ENCODE measurements around the gene HSFX4. TPM values are rescaled to one million over a fixed set of nuclear protein-coding genes. Genes with fewer than 3 reads are reported as not detected.
A peak's percentile ranks its signal among the peaks of the same experiment; 100 is the strongest.

The HSFX4 gene
- total and polyA plus RNA-seq, 2 donors (not counting 1 experiment from before 2014, with no cell fraction given) = not detected

DNA sequence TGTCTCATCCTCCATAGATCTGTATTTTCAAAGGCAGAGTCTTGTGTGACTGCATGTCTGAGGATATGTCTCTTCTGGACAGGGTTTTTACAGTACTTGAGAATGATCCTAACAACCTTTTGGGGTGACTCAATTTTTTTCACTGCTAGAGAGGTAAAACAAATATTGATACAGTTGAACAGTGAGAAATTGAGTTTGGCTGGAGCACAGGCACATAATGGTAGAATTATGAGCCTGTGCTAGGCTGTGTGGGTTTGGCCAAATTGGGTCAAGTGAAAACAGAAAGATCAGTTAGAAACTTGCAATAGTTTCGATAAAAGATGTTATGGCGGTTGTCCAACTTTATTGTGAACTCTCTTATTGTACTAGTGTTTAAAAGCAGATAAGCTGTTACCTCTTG lies 32.2 kb downstream of the HSFX4 start:
- no peak overlapping the region for H2AFZ ChIP-seq (ENCODE audit: low read length)
- H3K4me3 ChIP-seq (replicated peaks in 1 of 4; ENCODE audit: control extremely low read depth in 1 of 4, insufficient read depth in 1 of 4, low read depth in 3 of 4, low read length in 4 of 4) = no peak overlapping the region
- H3K9ac ChIP-seq (ENCODE audit: insufficient read depth, low read length) = no peak overlapping the region

GRCh38 chrX:149962010-149962409 lies 32.6 kb downstream of the HSFX4 start:
- no peak for TF ChIP-seq EZH2 (IDR thresholded peaks at IDR 0.05; ENCODE audit: low read length, missing control alignments)
- TF ChIP-seq CTCF (conservative IDR thresholded peaks at IDR 0.05 in 1 of 2, IDR thresholded peaks at IDR 0.05 in 1 of 2; ENCODE audit: low read depth in 1 of 2, low read length in 2 of 2) = no peak
- Histone ChIP-seq H3K27ac (ENCODE audit: insufficient read depth, low read length) (no peak overlapping the region), H3K4me3 (replicated peaks in 1 of 4; ENCODE audit: control extremely low read depth in 1 of 4, insufficient read depth in 1 of 4, low read depth in 3 of 4, low read length in 4 of 4) (no peak overlapping the region), H3K4me2 (ENCODE audit: extremely low read depth, insufficient read depth, low read length) (no peak overlapping the region), H3K79me2 (ENCODE audit: control insufficient read depth, insufficient read depth, low read length) (no peaks in the 10 kb centered on the region), H2AFZ (ENCODE audit: low read length) (no peak overlapping the region), H4K20me1 (ENCODE audit: control insufficient read depth, extremely low read depth, insufficient read depth, low read length) (no peaks in the 10 kb centered on the region), H3K27me3 (ENCODE audit: control insufficient read depth, insufficient read depth, low read length) (no peaks in the 10 kb centered on the region), H3K9ac (ENCODE audit: insufficient read depth, low read length) (no peak overlapping the region), H3K36me3 (ENCODE audit: control insufficient read depth, insufficient read depth, low read length) (no peaks in the 10 kb centered on the region), H3K9me3 (ENCODE audit: control insufficient read depth, insufficient read depth, low read depth, low read length) (no peaks in the 10 kb centered on the region), H3K4me1 (ENCODE audit: control insufficient read depth, extremely low read depth, insufficient read depth, low read length) (no peaks in the 10 kb centered on the region)
- no peak for DNase-seq (ENCODE audit: low read depth in 2 of 2)

More for the DNA sequence above, 32.2 kb downstream of the HSFX4 start:
- Histone ChIP-seq H3K36me3 (ENCODE audit: control insufficient read depth, insufficient read depth, low read length) (no peaks in the 10 kb centered on the region), H4K20me1 (ENCODE audit: control insufficient read depth, extremely low read depth, insufficient read depth, low read length) (no peaks in the 10 kb centered on the region), H3K27me3 (ENCODE audit: control insufficient read depth, insufficient read depth, low read length) (no peaks in the 10 kb centered on the region), H3K4me2 (ENCODE audit: extremely low read depth, insufficient read depth, low read length) (no peak overlapping the region), H3K27ac (ENCODE audit: insufficient read depth, low read length) (no peak overlapping the region), H3K9me3 (ENCODE audit: control insufficient read depth, insufficient read depth, low read depth, low read length) (no peaks in the 10 kb centered on the region), H3K4me1 (ENCODE audit: control insufficient read depth, extremely low read depth, insufficient read depth, low read length) (no peaks in the 10 kb centered on the region), H3K79me2 (ENCODE audit: control insufficient read depth, insufficient read depth, low read length) (no peaks in the 10 kb centered on the region)
- no peak for TF ChIP-seq CTCF (conservative IDR thresholded peaks at IDR 0.05 in 1 of 2, IDR thresholded peaks at IDR 0.05 in 1 of 2; ENCODE audit: low read depth in 1 of 2, low read length in 2 of 2)
- no peak for TF ChIP-seq EZH2 (IDR thresholded peaks at IDR 0.05; ENCODE audit: low read length, missing control alignments)
- no peak for DNase-seq (ENCODE audit: low read depth in 2 of 2)

GRCh38 chrX:149962859-149963757 lies 33.7 kb downstream of the HSFX4 start:
- Histone ChIP-seq H3K36me3 (ENCODE audit: control insufficient read depth, insufficient read depth, low read length) (no peaks in the 10 kb centered on the region), H3K4me3 (replicated peaks in 1 of 4; ENCODE audit: control extremely low read depth in 1 of 4, insufficient read depth in 1 of 4, low read depth in 3 of 4, low read length in 4 of 4) (no peak overlapping the region)
- TF ChIP-seq CTCF (conservative IDR thresholded peaks at IDR 0.05 in 1 of 2, IDR thresholded peaks at IDR 0.05 in 1 of 2; ENCODE audit: low read depth in 1 of 2, low read length in 2 of 2) (peak; percentile 70 to 72), EZH2 (IDR thresholded peaks at IDR 0.05; ENCODE audit: low read length, missing control alignments) (no peak)

More at GRCh38 chrX:149962859-149963757, 33.7 kb downstream of the HSFX4 start:
- Histone ChIP-seq H3K27me3 (ENCODE audit: control insufficient read depth, insufficient read depth, low read length) (no peaks in the 10 kb centered on the region), H3K79me2 (ENCODE audit: control insufficient read depth, insufficient read depth, low read length) (no peaks in the 10 kb centered on the region), H3K9me3 (ENCODE audit: control insufficient read depth, insufficient read depth, low read depth, low read length) (no peaks in the 10 kb centered on the region), H3K4me2 (ENCODE audit: extremely low read depth, insufficient read depth, low read length) (no peak overlapping the region), H3K27ac (ENCODE audit: insufficient read depth, low read length) (no peak overlapping the region), H2AFZ (ENCODE audit: low read length) (no peak overlapping the region), H3K9ac (ENCODE audit: insufficient read depth, low read length) (no peak overlapping the region), H3K4me1 (ENCODE audit: control insufficient read depth, extremely low read depth, insufficient read depth, low read length) (no peaks in the 10 kb centered on the region), H4K20me1 (ENCODE audit: control insufficient read depth, extremely low read depth, insufficient read depth, low read length) (no peaks in the 10 kb centered on the region)
- peak; percentile 49 to 70 for DNase-seq (ENCODE audit: low read depth in 2 of 2)

All from fibroblast of lung (primary cell).